ENCODE measurements around the gene TSPOAP1. TPM values are rescaled to one million over a fixed set of nuclear protein-coding genes. Genes with fewer than 3 reads are reported as not detected.

The TSPOAP1 gene
- total RNA-seq, 3 donors from 2014 or later: 5.3 to 27.7 (median 8.3) TPM

DNA sequence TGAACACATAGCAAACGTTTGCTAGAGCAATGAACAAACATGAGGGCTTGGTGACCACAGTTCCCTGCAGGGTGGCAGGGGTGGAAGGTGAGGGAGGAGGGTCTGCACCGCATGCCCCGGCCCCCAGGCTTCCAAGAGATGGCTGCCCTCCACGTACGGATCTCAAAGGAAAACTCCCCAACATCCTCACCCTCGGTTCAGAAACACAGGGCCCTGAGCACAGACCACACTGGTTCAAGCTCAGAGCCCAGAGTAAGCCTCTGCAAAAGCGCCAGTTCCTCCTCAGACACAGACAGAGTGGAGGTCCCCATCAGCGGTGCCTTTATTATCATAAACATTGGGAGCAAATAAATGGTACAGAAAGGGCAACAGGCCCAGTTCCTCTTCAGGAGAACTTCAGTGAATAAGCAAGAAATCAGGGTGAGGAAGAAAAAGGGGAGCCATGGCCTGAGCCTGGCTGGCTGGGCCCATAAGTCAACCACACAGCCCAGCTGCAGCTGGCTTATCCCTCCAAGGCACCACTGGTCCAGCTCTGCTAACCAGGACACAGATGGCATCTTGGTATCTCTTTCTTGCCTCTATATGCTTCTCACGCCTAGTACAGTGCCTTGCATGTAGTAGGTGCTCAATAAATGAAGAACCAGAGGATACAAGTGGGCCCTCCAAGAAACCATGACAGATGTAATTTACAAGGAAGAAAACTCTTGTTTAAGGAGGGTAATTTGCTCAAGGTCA, 58.9 kb downstream of the TSPOAP1 start:
- no peaks in the 10 kb centered on the region for H3K36me3 ChIP-seq (ENCODE audit: low read depth)
- TF ChIP-seq, protein P1, sequence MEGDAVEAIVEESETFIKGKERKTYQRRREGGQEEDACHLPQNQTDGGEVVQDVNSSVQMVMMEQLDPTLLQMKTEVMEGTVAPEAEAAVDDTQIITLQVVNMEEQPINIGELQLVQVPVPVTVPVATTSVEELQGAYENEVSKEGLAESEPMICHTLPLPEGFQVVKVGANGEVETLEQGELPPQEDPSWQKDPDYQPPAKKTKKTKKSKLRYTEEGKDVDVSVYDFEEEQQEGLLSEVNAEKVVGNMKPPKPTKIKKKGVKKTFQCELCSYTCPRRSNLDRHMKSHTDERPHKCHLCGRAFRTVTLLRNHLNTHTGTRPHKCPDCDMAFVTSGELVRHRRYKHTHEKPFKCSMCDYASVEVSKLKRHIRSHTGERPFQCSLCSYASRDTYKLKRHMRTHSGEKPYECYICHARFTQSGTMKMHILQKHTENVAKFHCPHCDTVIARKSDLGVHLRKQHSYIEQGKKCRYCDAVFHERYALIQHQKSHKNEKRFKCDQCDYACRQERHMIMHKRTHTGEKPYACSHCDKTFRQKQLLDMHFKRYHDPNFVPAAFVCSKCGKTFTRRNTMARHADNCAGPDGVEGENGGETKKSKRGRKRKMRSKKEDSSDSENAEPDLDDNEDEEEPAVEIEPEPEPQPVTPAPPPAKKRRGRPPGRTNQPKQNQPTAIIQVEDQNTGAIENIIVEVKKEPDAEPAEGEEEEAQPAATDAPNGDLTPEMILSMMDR (IDR thresholded peaks at IDR 0.05): no peak
- H3K9me3 ChIP-seq: no peaks in the 10 kb centered on the region
- DNase-seq (no peak), ATAC-seq (no peak)
- intact Hi-C loops (cut with DNase I, micrococcal nuclease): no loop called here
- no peaks in the 10 kb centered on the region for H3K4me1 ChIP-seq (ENCODE audit: low read depth)
- no peak overlapping the region for H3K4me3 ChIP-seq

DNA sequence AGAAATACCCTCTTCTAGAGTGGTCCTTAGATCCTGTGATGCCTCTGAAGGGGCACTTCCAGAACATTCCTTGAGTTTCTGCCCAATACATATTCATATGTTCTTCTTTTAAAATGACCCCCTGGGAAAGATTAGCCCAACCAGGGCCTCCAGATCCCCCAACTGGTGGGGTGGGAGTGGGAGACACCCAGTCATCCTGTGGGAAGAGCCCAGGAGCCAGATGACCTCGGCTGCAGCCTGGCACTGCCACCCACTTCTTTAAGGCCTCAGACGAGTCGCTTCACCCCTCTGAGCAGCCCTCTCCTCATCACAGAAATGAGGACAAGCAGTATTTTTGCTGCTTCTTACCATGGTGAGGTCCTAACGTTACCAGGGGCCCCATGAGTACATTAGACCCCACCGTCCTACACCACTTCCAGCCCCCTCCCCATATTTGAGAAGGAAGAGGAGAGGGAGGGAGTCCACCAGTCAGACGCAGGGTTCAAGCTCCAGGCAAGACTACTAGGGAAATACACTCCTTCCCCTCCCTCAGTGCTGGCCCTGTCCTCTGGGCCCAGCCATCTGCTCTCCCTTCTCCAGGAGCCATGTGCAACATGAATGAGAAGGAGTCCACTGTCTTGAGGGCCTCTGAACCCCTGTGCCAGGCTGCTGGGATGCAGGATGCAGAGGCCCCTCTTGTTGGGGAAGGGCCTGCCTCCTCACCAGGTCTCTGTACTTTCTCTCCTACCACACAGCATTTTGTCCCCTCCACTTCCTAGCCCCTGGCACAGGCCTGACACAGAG, 59.6 kb downstream of the TSPOAP1 start:
- Histone ChIP-seq H3K36me3 (ENCODE audit: low read depth) (no peaks in the 10 kb centered on the region), H3K4me3 (no peak overlapping the region), H3K9me3 (no peaks in the 10 kb centered on the region), H3K4me1 (ENCODE audit: low read depth) (no peaks in the 10 kb centered on the region)
- DNase-seq: no peak
- no peak for ATAC-seq
- intact Hi-C loops (cut with DNase I, micrococcal nuclease): no loop called here
- TF ChIP-seq, protein P1 (IDR thresholded peaks at IDR 0.05): no peak

DNA sequence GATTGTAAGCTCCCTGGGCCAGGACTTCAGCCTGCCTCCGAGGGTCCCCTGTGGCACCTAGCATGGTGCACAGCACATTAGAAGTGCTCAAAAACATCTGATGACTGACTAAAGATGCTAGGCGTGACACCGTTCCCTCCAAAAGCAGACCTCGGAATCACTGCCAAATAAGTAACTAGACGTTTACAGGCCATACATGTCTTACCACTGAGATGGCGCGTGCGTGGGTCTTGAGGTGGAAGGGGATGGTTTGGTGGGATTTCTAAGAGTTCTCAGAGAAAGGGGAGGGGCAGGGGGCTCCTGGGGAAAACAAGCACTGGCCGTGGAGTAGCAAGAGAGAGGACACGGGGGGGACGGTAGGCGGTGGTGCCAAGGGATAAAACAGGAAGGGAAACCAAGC, 60.3 kb downstream of the TSPOAP1 start:
- no peak for DNase-seq

DNA sequence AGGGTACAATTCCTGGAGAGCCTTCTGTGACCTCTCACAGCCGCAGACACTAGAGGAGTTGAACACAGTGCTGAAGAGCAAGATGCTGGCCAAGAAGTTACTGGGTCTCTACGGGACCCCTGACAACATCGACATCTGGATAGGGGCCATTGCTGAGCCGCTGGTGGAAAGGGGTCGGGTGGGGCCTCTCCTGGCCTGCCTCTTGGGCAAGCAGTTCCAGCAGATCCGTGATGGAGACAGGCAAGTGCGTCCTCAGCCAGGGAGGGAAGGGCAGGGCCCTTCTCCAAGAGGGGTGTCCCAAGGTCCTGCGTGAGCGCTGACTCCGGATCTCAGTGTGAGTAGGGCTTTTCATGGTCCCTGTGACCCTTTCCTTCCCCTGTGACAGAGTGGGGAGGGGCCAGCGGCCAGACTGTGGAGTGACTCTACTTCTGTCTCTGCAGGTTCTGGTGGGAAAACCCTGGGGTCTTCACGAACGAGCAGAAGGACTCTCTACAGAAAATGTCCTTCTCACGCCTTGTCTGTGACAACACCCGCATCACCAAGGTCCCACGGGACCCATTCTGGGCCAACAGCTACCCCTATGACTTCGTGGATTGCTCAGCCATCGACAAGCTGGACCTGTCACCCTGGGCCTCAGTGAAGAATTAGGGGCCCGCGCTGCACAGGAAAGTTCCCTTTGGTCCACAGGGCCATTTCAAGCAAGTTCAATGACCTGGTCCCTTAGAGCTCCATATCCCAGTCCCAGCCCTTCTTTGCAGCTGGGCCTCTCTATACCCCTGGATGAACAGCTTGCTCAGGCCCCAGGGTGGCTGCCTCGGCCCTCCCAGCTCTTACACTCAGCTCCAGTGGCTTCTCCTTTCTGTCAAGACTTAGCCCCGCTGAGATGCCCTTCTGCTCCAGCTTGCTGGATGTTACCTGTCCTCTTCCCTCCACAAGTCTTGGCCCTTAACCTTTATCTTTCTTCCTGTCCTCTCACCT, 61.0 kb downstream of the TSPOAP1 start:
- no peak for ATAC-seq
- no peaks in the 10 kb centered on the region for H3K36me3 ChIP-seq (ENCODE audit: low read depth)
- H3K9me3 ChIP-seq: no peaks in the 10 kb centered on the region
- no peak for DNase-seq
- H3K4me3 ChIP-seq: no peak overlapping the region
- TF ChIP-seq, protein P1 (IDR thresholded peaks at IDR 0.05): no peak
- H3K4me1 ChIP-seq (ENCODE audit: low read depth): no peaks in the 10 kb centered on the region
- intact Hi-C loops (cut with DNase I, micrococcal nuclease): no loop called here

More for the DNA sequence above, 60.3 kb downstream of the TSPOAP1 start:
- Histone ChIP-seq H3K9me3 (no peaks in the 10 kb centered on the region), H3K4me3 (no peak overlapping the region), H3K36me3 (ENCODE audit: low read depth) (no peaks in the 10 kb centered on the region), H3K4me1 (ENCODE audit: low read depth) (no peaks in the 10 kb centered on the region)
- ATAC-seq: no peak
- intact Hi-C loops (cut with DNase I, micrococcal nuclease): no loop called here
- TF ChIP-seq, protein P1 (IDR thresholded peaks at IDR 0.05): no peak

Measured in mucosa of descending colon (tissue), 3 donors.